HG02981 (cell line): ENCODE results near the gene TNNI2.
A peak's percentile ranks its signal among the peaks of the same experiment; 100 is the strongest.
"Not testable (repeated sequence)": the region's sequence is repeated elsewhere in the genome, so short reads cannot be mapped to it uniquely, and the experiment has no call there.

Experiments
- ATAC-seq: cut with Tn5 transposase; IDR thresholded peaks from one replicate; pipeline ENCODE4 v1.9.1; 2021; ENCODE audit warnings: mild to moderate bottlenecking, moderate library complexity; ENCODE audit not compliant: unreplicated experiment

The TNNI2 gene

GRCh38 chr11:1870721-1871466 lies 32.1 kb downstream of the TNNI2 start:
- no peak for ATAC-seq

DNA sequence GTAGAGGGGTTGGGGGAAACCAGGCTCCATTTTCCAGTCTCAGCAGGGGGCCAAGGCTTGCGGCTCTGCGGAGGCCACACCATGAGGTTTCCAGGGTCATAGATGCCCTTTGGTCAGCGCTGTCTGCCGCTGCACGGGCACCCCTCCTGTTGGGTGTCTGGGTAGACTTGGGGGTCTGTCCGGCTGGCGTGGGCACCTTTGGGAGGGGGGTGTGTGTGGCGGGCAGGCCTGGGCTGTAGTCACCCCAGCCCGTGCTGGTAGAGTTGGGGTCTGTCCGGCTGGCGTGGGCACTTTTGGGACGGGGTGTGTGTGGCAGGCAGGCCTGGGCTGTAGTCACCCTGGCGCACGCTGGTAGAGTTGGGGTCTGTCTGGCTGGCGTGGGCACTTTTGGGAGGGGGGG lies 32.8 kb downstream of the TNNI2 start:
- ATAC-seq, result no peak

DNA sequence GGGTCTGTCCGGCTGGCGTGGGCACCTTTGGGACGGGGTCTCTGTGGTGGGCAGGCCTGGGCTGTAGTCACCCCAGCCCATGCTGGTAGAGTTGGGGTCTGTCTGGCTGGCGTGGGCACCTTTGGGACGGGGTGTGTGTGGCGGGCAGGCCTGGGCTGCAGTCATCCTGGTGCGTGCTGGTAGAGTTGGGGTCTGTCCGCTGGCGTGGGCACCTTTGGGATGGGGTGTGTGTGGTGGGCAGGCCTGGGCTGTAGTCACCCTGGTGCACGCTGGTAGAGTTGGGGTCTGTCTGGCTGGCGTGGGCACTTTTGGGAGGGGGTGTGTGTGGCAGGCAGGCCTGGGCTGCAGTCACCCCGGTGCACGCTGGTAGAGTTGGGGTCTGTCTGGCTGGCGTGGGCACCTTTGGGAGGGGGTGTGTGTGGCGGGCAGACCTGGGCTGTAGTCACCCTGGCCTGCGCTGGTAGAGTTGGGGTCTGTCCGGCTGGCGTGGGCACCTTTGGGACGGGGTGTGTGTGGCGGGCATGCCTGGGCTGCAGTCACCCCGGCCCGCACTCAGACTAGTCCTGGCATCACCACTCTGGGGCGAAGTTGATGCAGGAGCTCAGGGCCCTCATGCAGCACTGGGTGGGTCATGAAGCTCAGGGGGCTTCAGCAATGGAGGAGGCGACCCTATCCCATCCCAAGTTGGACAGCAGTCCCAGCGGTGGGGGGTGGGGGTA lies 33.6 kb downstream of the TNNI2 start:
- ATAC-seq, result no peak

DNA sequence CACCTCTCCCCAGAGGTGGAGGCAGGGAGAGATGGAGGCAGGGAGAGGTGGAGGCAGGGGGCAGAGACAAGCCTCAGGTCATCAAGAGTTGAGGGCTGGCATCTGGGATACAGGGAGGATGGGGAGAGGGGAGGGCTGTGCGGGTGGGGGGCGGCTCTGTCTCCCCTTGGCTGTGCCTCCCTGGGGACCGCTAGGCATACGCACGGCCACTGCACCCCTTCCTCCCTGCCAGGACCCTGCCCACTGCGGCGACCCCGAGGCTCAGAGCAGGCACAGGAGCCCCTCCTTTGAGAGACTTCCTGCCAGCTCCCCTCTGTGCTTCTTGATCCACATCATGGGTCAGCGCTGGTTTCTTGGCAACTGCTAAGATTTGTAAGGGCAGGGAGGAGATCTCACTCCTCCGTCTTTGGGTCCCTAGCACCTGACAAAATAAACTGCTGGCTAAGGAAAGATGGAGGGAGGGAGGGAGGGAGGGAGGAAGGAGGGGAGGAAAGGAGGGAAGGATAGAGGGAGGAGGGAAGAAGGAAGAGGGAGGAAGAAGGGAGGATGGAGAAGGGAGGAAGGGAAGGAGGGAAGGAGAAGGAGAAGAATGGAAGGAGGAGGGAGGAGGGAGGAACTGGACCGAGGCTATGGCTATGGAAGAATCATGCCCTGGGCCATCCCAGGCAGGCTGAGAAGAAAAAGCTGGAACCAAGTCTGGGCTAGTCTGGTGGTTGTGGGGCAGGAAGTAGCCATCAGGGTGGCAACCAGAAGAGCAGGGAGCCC lies 34.4 kb downstream of the TNNI2 start:
- no peak for ATAC-seq

GRCh38 chr11:1873813-1874150 lies 35.0 kb downstream of the TNNI2 start:
- not testable (repeated sequence) for ATAC-seq

GRCh38 chr11:1874441-1875092 lies 35.8 kb downstream of the TNNI2 start:
- not testable (repeated sequence) for ATAC-seq

GRCh38 chr11:1875093-1875850 lies 36.5 kb downstream of the TNNI2 start:
- no peak for ATAC-seq

DNA sequence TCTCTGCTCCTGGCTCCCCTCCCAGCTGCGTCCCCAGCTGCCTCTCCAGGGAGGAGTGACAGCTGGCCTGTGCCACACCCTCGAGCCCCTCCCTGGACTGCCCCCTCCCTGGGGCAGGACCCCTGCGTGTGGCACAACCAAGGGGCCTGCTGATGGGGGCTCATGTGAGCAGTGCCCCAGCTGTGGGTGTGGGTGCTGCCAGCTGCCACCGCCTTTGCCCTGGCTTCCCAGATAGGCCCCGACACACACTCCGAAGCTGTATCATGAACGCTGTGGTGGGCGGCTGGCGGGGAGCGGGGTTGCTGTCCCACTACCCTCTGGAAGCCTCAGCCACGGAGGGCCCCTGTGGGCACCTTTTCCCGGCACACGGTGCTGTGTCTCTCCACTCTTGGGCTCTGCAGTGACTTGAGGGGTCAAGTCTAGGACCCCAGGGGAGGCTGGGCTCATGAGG lies 37.1 kb downstream of the TNNI2 start:
- not testable (repeated sequence) for ATAC-seq

GRCh38 chr11:1876361-1877063 lies 37.7 kb downstream of the TNNI2 start:
- ATAC-seq, result no peak

DNA sequence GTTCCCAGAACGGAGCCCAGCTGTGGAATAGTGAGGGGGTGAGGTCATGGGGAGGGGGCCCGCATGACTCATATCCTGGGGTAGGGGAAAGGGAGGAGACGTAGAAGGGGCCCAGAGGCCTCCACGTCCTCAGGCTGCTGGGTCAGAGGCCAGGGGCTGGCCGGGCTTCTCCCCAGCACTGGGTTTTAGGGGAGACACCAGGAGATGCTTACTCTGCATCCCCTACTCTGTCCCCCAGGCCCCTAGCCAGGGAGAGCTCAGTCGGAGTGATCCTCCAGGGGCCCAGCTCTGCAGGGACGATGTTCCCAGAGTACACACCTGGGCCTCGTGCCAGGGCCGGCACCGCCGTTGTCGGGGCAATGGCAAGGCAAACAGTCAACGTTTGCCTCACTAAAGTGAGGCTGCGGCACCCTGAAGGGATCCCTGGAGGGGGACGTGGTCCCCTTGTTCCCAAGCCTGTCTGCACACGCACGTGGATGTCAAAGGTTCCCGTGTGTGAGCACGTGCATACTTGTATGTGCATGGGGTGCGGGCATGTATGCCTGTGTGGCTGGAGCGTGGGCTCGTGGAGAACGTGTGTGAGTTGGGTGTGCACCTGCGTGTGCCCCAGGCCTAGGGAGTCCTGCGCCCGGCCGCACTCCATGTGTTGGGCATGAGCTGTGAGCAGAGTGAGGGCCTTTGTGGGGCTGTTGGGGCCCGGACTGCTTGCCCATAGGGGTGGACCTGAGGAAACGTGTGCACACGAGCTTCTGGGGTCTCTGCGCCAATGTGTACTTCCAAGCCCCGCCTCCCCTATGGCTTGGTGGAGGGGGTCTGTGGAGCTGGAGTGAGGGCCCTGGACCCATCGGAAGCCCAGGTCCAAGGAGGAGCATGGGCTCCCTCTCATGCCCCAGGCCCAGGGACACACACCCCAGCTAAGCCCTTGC lies 38.7 kb downstream of the TNNI2 start:
- no peak for ATAC-seq

DNA sequence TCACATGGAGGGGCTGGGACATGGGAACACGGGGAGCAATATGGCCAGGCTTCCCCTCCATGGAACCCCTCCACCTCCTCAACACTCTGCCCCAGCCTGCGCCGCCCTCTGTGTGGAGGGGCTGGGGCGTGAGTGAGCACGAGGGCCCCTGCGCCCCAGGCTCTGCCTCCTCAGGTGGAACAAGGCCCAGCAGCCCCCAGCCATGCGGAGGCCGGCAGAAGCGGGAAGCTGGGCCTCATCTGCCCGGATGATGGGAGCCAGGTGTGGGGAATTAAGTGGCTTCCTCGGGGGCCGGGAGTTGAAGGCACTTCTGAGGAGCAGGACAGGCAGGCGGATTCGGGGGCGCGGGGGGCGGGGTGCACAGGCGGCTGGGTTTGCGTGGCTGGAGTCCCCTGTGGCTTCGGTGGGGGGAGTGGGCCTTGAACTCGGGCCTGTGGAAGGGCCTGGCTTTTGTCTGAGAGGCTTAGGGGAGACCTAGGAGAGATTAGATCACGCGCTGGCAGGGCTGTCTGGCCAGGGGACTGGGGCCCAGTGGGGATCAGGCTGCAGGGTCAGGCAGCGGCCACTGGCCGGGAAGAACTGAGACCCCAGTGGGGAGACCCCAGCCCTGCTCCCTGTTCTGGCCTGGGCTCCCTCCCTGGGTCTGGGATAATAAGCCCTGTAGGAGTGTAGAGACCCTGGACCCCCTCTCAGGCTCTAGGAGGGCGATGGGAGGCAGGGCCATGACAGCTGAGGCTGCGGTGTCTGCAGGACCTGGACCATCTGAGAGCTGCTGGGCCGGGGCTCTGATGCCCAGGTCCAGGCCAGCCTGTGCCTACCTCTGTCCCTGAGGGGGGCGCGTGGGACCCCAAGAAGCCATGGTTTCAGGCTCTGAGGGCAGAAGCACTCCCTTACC lies 39.6 kb downstream of the TNNI2 start:
- no peak for ATAC-seq

- no peak for ATAC-seq
Observed at GRCh38 chr11:1879342-1879940, 40.7 kb downstream of the TNNI2 start.

- no peak for ATAC-seq
Observed at GRCh38 chr11:1879941-1880720, 41.4 kb downstream of the TNNI2 start.

DNA sequence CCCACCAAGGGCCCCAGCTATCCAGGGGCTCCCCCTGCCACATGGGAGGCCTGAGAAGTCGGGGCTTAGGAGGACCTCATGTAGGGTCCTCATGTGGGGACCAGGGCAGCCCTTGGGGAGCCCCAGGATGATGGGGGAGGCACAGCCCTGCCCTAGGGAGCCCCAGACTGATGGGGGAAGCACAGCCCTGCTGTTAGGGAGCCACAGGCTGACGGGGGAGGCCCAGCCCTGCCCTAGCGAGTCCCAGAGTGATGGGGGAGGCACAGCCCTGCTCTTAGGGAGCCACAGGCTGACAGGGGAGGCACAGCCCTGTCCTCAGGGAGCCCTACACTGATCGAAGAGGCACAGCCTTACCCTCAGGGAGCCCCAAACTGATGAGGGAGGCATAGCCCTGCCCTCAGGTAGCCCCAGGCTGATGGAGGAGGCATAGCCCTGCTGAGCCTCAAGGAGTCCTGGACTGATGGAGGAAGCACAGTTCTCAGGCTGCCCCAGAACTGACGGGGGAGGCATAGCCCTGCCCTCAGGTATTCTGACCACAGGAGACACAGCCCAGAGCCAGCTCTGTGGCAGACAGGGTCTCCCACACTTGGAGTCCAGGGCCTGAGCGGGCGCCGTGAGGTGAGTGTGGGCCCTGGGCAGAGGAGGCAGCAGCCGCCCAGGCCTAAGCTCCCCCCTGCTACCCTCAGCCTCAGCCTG lies 42.1 kb downstream of the TNNI2 start:
- ATAC-seq, result no peak

- ATAC-seq, result peak; percentile 18
Observed at GRCh38 chr11:1881442-1882264, 42.9 kb downstream of the TNNI2 start.
